Gastroesophageal sphincter (tissue), 4 donors: ENCODE measurements around the gene MAST3. TPM values are rescaled to one million over a fixed set of nuclear protein-coding genes. Genes with fewer than 3 reads are reported as not detected.

ENCODE experiments used
- ATAC-seq: fragments of 150-250 bp; one replicate; pipeline ENCODE4 v1.9.1; 2016; ENCODE audit warnings: mild to moderate bottlenecking, moderate library complexity
- H3K27ac ChIP-seq, 4 donors: fragments of 200-600 bp; sonication (generic) in 3 of 4; 1 replicate in 3 of 4; 2 replicates in 1 of 4; pipeline ENCODE4 v1.5.1; 2016 to 2019
- H3K27me3 ChIP-seq: fragments of 200-600 bp; sonication (generic); one replicate; pipeline ENCODE4 v1.5.1; 2019
- H3K36me3 ChIP-seq, 2 donors: fragments of 200-600 bp; sonication (generic); one replicate each; pipeline ENCODE4 v1.5.1; 2019; ENCODE audit warnings: control low read depth in 1 of 2
- H3K4me1 ChIP-seq, 3 donors: fragments of 200-600 bp; sonication (generic); 1 replicate in 2 of 3; 2 replicates in 1 of 3; pipeline ENCODE4 v1.5.1; 2016 to 2019; ENCODE audit warnings: control low read depth in 2 of 3
- H3K4me3 ChIP-seq, 2 donors: fragments of 200-600 bp; sonication (generic); one replicate each; pipeline ENCODE4 v1.5.1; 2019; ENCODE audit warnings: mild to moderate bottlenecking in 1 of 2, moderate library complexity in 1 of 2
- H3K9me3 ChIP-seq, 3 donors: fragments of 200-600 bp; sonication (generic); one replicate each; pipeline ENCODE4 v1.5.1; 2017 to 2019; ENCODE audit warnings: control low read depth in 2 of 3
- EP300 ChIP-seq: sonication (generic); formaldehyde crosslinking; IDR thresholded peaks from one replicate; pipeline ENCODE4 v1.6.1; 2017; ENCODE audit warnings: antibody characterized with exemption, mild to moderate bottlenecking
- POLR2A ChIP-seq, 2 donors: fragments of 450-650 bp; IDR thresholded peaks; one replicate each; pipeline ENCODE4 v1.6.1; 2017; ENCODE audit warnings: antibody characterized with exemption in 2 of 2, mild to moderate bottlenecking in 2 of 2, moderate library complexity in 1 of 2
- POLR2AphosphoS5 ChIP-seq: sonication (generic); formaldehyde crosslinking; IDR thresholded peaks from one replicate; pipeline ENCODE4 v1.6.1; 2017; ENCODE audit warnings: antibody characterized with exemption
- WGBS, 2 donors: methylation state at CpG; one replicate each; pipeline ENCODE4 v1.1.5; 2018; ENCODE audit warnings: low coverage in 1 of 2; 5-methylcytosine and 5-hydroxymethylcytosine counted together
- total RNA-seq, 4 donors: library from RNA; depleted of rRNA; stranded (reverse); fragments of >200 nt; gene quantifications; one replicate each; pipeline ENCODE4 v1.1.0, GENCODE V29; 2016
- TF ChIP-seq, protein P1 (sequence below), 4 experiments: fragments of 200-600 bp in 2 of 4; fragments of 450-650 bp in 2 of 4; sonication (generic) in 1 of 4; IDR thresholded peaks; one replicate each; pipeline ENCODE4 v1.5.1; 2017 to 2019; ENCODE audit warnings: antibody characterized with exemption in 4 of 4, mild to moderate bottlenecking in 2 of 4, moderate library complexity in 2 of 4

Gene MAST3
- total RNA-seq, 4 donors from 2014 or later = 3.3 to 8.8 (median 4.8) TPM

DNA sequence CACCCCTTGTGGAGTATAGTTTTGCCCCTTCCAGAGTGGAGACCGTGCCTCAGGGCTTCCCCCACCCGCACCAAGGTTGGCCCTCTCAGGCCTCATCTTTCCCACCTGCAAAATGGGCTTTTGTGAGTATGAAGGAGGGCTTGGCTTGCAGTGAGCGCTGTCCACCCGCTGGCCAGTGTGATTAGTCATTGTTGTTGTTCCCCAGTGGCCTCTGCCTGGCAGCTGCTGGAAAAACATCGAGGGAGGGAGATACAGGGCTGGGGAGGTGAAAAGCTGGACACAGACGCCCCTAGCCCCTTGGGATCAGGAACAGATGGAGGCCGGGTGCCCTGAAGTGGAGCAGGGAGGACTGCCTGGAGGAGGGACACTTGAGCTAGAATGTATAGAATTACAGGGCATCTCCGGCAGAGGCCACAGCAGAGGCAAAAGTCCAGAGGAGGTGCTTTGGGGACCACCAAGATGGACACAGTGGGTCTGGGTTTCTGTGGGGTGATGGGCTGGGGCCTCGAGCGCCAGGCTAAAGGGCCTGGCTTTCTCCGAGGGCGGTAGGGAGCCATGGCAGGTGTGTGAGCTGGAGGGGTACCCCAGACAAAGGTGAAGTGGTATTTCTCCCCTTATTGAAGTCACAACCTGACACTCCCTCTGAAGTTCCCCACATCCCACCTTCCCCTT, 6.9 kb upstream of the MAST3 start:
- Histone ChIP-seq H3K27me3 (no peaks in the 10 kb centered on the region), H3K36me3 (no peaks in the 10 kb centered on the region), H3K4me3 (no peak overlapping the region), H3K4me1 (peaks cover 0 to 13% (median 0%) of the 10 kb centered on the region in 3 donors), H3K9me3 (no peaks in the 10 kb centered on the region), H3K27ac (peak overlapping the region in 2 of 4 donors; percentile 31 to 52)
- TF ChIP-seq, protein P1, sequence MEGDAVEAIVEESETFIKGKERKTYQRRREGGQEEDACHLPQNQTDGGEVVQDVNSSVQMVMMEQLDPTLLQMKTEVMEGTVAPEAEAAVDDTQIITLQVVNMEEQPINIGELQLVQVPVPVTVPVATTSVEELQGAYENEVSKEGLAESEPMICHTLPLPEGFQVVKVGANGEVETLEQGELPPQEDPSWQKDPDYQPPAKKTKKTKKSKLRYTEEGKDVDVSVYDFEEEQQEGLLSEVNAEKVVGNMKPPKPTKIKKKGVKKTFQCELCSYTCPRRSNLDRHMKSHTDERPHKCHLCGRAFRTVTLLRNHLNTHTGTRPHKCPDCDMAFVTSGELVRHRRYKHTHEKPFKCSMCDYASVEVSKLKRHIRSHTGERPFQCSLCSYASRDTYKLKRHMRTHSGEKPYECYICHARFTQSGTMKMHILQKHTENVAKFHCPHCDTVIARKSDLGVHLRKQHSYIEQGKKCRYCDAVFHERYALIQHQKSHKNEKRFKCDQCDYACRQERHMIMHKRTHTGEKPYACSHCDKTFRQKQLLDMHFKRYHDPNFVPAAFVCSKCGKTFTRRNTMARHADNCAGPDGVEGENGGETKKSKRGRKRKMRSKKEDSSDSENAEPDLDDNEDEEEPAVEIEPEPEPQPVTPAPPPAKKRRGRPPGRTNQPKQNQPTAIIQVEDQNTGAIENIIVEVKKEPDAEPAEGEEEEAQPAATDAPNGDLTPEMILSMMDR (IDR thresholded peaks at IDR 0.05) = no peak
- TF ChIP-seq POLR2AphosphoS5 (no peak), EP300 (no peak), POLR2A (IDR thresholded peaks at IDR 0.05) (no peak)
- WGBS, 2 donors = 69% methylated on average over 9 of the region's 12 CpGs; no CpG with 5 or more reads in 1 of the 2 donors
- no peak for ATAC-seq

DNA sequence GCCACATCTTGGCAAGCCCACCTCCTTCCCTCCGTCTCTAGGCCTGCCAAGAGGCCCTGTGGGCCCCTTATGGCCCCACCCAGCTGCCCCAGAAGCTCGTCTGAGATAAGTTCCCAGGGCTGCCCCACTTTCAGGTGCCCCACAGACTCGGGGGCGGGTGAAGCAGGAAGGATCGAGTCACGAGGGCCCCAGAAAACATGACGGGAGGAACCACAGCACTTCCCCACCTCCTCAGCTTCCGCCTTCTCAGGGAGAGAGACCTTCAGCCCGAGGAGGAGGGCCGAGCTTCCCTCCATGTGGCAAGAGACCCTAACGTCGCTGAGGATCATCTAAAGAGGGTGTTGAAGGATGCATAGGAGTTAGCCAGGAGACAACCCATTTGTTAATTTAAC, 6.4 kb upstream of the MAST3 start:
- Histone ChIP-seq H3K4me3 (no peak overlapping the region), H3K27me3 (no peaks in the 10 kb centered on the region), H3K4me1 (peaks cover 0 to 13% (median 0%) of the 10 kb centered on the region in 3 donors), H3K9me3 (no peaks in the 10 kb centered on the region), H3K27ac (peak overlapping the region in 2 of 4 donors; percentile 31 to 52), H3K36me3 (no peaks in the 10 kb centered on the region)
- TF ChIP-seq, protein P1 (IDR thresholded peaks at IDR 0.05) = no peak
- TF ChIP-seq POLR2A (IDR thresholded peaks at IDR 0.05) = no peak
- no peak for TF ChIP-seq EP300
- TF ChIP-seq POLR2AphosphoS5 = no peak
- 48% methylated on average over 8 of the region's 12 CpGs; no CpG with 5 or more reads in 1 of the 2 donors for WGBS, 2 donors
- no peak for ATAC-seq

DNA sequence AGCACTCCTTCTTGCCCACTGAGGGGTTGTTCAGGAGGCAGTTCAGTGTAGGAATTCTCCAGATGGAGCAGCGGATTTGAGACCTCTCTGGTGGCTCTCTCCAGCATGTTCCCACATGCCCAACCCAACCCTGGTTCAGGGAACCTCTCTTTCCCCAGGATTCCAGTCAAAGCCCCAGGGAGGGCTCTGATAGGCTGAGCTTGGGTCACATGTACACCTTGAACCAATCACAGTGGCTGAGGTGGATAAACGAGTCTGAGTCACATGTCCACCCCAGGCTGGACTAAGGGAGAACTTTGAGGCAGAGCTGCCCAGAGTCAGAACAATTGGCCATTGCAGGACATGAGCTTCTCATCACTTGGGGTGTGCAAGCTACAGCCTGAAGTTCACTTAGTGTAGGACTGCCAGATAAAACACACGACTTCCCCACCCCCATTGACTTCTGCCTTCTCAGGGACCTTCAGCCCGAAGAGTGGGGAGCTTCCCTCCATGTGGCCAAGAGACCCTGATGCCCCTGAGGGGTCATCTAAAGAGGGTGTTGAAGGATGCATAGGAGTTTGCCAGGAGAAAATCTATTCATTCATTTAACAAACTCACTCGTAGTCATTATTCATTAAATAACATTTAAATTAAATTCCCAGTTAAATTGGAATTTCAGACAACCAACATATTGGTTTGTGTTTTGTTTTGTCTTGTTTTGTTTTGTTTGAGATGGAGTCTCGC, 4.0 kb upstream of the MAST3 start:
- Histone ChIP-seq H3K27me3 (peaks cover 14% of the 10 kb centered on the region), H3K4me3 (no peak overlapping the region), H3K9me3 (no peaks in the 10 kb centered on the region), H3K27ac (no peak overlapping the region), H3K4me1 (peaks cover 0 to 27% (median 9%) of the 10 kb centered on the region in 3 donors), H3K36me3 (no peaks in the 10 kb centered on the region)
- 64 to 78% methylated on average over 2 to 4 of the region's 6 CpGs for WGBS, 2 donors
- TF ChIP-seq EP300 (no peak), POLR2A (IDR thresholded peaks at IDR 0.05) (no peak), POLR2AphosphoS5 (no peak)
- TF ChIP-seq, protein P1 (IDR thresholded peaks at IDR 0.05) = no peak
- no peak for ATAC-seq

DNA sequence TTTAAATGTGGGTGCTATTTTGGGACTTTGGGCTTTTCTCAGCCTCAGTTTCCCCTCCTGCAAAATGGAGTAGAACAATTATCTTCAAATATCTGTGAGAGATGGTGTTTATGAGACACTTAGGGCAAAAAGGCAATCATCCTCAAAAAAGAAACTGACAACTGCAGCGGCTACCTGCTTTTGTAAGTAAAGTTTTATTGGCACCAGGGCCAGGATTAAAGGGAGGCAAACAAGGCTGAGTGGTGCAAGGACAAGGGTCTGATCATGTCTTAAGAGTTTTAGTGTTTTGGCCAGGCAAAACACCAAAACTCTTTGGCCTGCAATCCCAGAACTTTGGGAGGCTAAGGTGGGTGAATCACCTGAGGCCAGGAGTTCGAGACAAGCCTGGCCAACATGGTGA, 1.3 kb upstream of the MAST3 start:
- 71 to 89% methylated on average over 1 of the region's 2 CpGs for WGBS, 2 donors
- TF ChIP-seq, protein P1 (IDR thresholded peaks at IDR 0.05) = no peak
- TF ChIP-seq EP300 (no peak), POLR2A (IDR thresholded peaks at IDR 0.05) (no peak), POLR2AphosphoS5 (no peak)
- H3K27ac ChIP-seq = no peak overlapping the region
- peaks cover 40% of the 10 kb centered on the region for H3K27me3 ChIP-seq
- H3K4me3 ChIP-seq = no peak overlapping the region
- H3K36me3 ChIP-seq = no peaks in the 10 kb centered on the region
- peaks cover 0 to 24% (median 17%) of the 10 kb centered on the region in 3 donors for H3K4me1 ChIP-seq
- ATAC-seq = no peak
- no peaks in the 10 kb centered on the region for H3K9me3 ChIP-seq
